Left ventricle myocardium superior (tissue), 1 donor: ENCODE results near the gene ARHGEF18. TPM values are rescaled to one million over a fixed set of nuclear protein-coding genes. Genes with fewer than 3 reads are reported as not detected.
"Not testable (repeated sequence)": the region's sequence is repeated elsewhere in the genome, so short reads cannot be mapped to it uniquely, and the experiment has no call there.

ENCODE experiments used
- ATAC-seq: fragments of 200-7000 bp; cut with Tn5 transposase; one replicate; pipeline ENCODE4 v1.9.1; 2020; ENCODE audit warnings: mild to moderate bottlenecking, moderate library complexity
- DNase-seq: peaks from one replicate; pipeline ENCODE4 v3.0.0-alpha.2; 2020
- intact Hi-C: fragments of 100-400 bp; cut with micrococcal nuclease; formaldehyde crosslinking; loops from one replicate; pipeline ENCODE4 v1.11.0; 2022
- long read RNA-seq: library from polyadenylated mRNA; unstranded; transcript quantifications from one replicate; pipeline ENCODE4 v2.0.0, GENCODE V29; 2021
- total RNA-seq: library from RNA; stranded (reverse); fragmentation: NEBNext Ultra II Directional; extraction: Animal tissue kit (Norgen Biotek cat#: 25700); gene quantifications from one replicate; pipeline ENCODE4 v1.2.1, GENCODE V29; 2021
- donor health status: DM: no; HTN: yes; CAD: no; lungs with severe emphysema.

ARHGEF18 gene
- total RNA-seq: 10.1 TPM
- long read RNA-seq, full-length matches to known transcripts: 1 of 7 reads
- long read RNA-seq, partial matches to known transcripts: 1 of 7 reads
- long read RNA-seq, other reads (novel, unspliced or antisense): 5 of 7 reads

DNA sequence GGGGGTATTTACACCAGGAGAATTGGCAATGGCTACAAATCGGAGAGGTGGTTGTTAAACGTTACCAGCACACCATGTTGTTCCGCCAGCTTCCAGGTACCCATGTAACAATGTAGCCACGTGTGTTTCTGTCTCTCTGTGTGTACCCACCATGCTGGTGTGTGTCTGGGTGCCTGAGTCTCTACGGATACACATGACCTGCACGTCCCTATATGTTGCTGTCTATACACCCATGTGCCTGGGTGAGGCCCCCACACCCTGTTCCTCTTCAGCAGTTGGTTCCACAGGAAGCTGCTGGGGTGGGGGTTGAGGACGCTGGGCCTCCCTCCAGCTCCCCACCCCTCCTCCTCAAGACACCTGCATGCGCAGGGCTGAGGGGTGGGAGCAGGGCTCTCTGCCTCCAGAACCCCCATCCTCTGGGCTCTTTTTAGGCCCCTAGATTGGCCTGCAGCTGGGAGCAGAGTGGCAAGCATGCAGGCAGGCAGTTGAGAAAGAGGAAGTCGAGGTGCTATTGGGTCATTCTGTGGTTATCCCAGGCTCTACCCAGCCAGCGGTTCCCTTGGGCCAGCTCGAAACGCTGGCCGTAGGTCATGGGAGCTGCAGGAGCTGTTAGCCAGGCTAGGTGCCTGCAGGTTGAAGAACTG, at the start of gene ARHGEF18:
TSS of gene ARHGEF18 (plus strand) at position 351 of the 644 bp plus-strand sequence. CDS start 13,954 bp downstream, outside the sequence.
- DNase-seq (peak; percentile 46), ATAC-seq (peak; percentile 70)
- intact Hi-C loops: no loop called here

GRCh38 chr19:7301525-7301924, 47.2 kb upstream of the ARHGEF18 start:
- ATAC-seq (no peak), DNase-seq (no peak)
- intact Hi-C loops: no loop called here

DNA sequence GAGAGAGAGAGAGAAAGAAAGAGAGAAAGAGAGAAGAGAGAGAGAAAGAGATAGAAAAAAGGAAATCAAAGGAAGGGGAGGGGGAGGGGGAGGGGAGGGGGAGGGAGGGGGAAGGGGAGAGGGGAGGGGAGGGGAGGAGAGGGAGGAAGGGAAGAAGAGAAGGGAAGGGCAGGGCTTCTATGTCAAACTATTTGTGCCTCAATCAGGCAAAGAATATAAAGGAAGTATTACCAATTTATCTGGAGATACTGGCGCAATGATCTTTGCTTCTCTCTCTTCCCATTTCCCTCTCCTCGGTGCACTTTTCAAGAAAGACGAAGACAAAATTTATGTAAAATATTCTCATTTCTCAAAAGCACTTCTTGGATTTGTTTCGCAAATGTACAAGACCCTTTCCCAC, 45.3 kb upstream of the ARHGEF18 start:
- intact Hi-C loops: no loop called here
- DNase-seq (no peak), ATAC-seq (no peak)

DNA sequence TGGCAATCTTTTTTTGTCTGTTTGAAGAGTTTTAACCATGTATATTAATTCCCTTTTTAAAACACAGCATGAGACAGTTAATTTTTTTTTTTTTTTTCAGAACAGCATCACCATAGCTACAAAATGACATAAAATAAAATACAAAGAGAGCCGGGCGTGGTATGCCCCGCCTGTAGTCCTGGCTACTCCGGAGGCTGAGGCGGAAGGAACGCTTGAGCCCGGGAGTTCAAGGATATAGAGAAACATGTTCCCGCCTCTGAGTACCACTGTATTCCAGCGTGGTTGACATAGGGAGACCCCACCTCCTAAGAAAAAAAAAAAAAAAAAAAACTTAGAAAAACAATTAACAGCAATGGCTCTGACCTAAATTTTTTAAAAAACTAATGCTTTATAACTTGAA, 44.5 kb upstream of the ARHGEF18 start:
- ATAC-seq (no peak), DNase-seq (no peak)
- intact Hi-C loops: no loop called here

GRCh38 chr19:7307590-7308218, 41.0 kb upstream of the ARHGEF18 start:
- intact Hi-C loops: no loop called here
- ATAC-seq (no peak), DNase-seq (no peak)

GRCh38 chr19:7308327-7308726, 40.4 kb upstream of the ARHGEF18 start:
- DNase-seq, intact Hi-C loops, ATAC-seq: not testable (repeated sequence)

- DNase-seq (no peak), ATAC-seq (no peak)
- intact Hi-C loops: no loop called here
These were observed 36.8 kb upstream of the ARHGEF18 start for GRCh38 chr19:7311911-7312310.

DNA sequence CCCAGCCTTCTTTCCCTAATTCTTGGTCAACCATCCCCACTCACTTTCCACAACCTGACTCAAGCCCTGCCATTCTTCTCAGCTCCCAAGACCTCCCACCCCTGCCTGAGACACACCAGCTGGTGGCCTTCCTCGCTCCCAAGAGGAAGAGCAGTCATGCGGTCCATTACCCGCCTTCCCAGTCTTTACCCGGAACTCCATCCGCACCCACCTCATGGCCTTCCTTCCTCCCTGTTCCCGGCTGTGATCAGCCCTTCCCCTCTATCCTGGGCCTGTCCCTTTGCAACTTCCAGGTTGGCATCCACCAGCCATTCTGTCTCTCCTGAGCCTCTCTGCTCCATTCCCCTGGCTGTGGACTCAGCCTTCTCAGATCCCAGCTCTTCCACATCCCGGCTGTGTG, 35.9 kb upstream of the ARHGEF18 start:
- no peak for DNase-seq
- intact Hi-C loops: no loop called here
- no peak for ATAC-seq

GRCh38 chr19:7318176-7318575, 30.6 kb upstream of the ARHGEF18 start:
- no peak for ATAC-seq
- DNase-seq: no peak
- intact Hi-C loops: no loop called here

DNA sequence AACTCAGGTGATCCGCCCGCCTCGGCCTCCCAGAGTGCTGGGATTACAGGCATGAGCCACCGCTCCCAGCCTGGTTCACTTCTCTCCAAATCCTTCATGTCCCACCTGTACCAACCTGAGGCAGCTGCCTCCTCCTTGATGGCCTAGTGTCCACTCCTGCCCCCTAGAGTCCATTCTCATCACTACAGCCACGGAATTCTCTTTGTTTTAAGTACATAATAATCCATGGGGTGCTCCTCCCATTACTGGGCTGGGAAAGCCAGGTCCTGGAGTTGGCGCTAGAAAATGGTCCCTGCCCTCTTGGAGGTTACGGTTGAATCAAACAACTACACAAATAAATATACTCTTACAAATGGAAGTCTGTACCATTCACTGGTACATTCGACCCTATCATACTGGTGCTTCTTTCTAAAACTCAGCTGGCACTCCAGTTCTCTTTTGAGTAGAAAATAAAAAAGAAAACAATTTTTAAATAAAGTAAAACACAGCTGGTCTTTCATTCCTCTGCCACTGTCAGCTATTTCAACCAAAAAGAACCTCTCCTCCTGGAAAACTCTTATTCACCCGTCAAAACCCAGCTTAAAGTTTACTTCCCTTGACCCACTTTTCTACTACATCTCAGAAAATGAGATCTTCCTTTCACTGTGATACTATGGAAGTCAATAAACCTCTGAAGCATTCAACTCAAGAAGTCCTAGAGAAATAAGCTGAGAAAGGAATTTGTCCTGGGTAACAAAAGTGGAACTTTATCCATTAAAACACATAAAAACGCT, 22.4 kb upstream of the ARHGEF18 start:
- intact Hi-C loops: no loop called here
- DNase-seq: no peak
- no peak for ATAC-seq

DNA sequence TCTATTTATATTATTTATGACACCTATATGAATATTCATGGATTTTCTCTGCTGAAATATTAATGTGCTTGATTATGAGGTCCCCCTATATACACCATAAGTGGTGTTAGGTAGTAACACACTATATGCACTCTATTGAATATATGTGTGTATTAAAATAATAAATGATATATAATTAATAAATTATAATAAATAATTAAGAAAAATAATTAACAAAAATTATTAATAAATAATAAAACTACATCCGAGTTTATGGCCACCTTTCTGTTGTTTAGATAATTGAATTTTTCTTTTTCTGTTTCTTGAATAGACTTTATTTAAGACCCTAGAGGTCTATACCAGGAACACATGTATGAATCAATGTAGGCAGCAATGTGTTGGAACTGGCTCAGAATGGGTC, 20.9 kb upstream of the ARHGEF18 start:
- no peak for ATAC-seq

DNA sequence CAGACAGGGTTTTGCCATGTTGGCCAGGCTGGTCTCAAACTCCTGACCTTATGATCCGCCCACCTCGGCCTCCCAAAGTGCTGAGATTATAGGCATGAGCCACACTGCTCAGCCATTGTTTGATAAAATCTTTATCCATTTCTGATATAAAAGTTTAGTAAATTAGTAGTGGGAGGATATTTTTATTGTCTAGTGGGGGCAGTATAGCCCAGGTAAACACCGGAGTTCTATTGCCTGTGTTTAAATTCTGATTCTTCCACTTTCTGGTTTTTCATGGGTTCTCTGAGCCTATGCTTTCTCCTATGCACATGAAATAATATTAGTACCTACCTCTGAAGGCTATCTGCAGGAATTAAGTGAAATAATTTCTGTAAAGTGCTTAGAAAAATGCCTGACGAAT, 20.1 kb upstream of the ARHGEF18 start:
- intact Hi-C loops: no loop called here
- ATAC-seq (no peak), DNase-seq (no peak)

More for the DNA sequence above, 20.9 kb upstream of the ARHGEF18 start:
- DNase-seq: no peak
- intact Hi-C loops: no loop called here

GRCh38 chr19:7331446-7331845, 17.3 kb upstream of the ARHGEF18 start:
- intact Hi-C loops: no loop called here
- no peak for DNase-seq
- ATAC-seq: no peak

GRCh38 chr19:7333198-7334118, 15.3 kb upstream of the ARHGEF18 start:
- ATAC-seq: peak; percentile 67
- DNase-seq: no peak
- intact Hi-C loops: no loop called here

DNA sequence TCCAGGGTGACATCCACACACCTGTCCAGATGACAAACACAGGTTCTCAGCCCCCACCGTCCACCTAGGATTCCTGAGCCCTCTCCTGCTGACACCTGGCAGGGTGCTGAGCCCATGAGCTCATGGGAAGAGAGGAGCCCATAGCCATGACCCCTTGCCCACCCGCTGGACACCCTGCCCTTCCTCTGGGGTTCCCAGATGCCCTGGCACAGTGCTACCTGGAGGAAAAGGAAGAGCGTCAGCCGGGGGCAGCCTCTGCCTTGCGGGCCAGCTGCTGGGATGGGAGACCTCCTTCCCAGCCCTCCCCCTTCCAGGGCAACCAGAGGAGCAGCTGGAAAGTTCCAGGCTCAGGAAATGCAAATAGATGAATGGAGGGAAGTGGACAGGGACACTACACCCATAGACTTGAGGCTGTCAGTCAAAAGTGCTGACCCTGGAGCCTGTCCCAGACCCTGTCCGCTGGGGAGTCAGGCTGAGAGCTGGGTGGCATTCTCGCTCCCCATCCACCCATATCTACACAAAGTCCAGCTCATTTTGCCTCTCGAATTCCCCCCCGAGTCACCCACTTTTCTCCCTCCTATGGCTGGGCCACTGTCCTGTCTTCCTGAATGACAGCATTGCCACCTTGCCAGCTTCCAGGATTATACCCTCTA, 12.3 kb upstream of the ARHGEF18 start:
- ATAC-seq: no peak
- no peak for DNase-seq

GRCh38 chr19:7337380-7338194, 11.2 kb upstream of the ARHGEF18 start:
- intact Hi-C loops: no loop called here
- DNase-seq (peak; percentile 41), ATAC-seq (peak; percentile 50)

More for the DNA sequence above, 12.3 kb upstream of the ARHGEF18 start:
- intact Hi-C loops: no loop called here

DNA sequence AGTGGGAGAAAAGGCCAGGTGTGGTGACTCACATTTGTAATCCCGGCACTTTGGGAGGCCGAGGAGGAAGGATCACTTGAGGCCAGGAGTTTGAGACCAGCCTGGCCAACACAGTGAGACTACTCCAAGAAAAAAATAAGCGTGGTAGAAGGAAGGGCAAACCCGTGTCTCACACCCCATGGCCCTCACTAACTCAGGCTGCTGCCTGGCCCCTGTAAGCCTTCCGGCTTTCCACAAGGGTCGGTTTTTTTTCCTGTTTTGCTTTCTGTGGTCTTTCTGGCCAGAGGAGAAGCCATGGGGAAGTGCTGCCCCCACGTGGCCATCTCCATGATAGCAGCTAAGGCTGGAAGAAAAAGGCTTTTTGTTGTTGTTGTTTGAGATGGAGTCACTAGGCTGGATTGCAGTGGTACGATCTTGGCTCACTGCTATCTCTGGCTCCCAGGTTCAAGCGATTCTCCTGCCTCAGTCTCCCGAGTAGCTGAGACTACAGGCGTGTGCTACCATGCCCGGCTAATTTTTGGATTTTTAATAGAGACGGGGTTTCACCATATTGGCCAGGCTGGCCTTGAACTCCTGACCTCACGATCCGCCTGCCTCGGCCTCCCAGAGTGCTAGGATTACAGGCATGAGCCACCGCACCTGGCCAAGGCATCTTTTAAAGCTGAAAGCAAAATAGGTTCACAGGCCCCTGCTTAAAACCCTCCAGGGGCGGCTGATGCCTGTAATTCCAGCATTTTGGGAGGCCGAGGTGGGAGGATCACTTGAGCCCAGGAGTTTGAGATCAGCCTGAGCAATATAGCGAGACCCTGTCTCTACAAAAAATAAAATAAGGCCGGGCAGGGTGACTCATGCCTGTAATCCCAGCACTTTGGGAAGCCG, 7.5 kb upstream of the ARHGEF18 start:
- intact Hi-C loops: loop anchor here (5.0 kb wide), 1 partner anchor 239 kb away; no protein-coding TSS in a partner anchor
- peak; percentile 88 for DNase-seq
- peak; percentile 42 for ATAC-seq
